Measurements from ENCODE around the gene SNX25.

DNA sequence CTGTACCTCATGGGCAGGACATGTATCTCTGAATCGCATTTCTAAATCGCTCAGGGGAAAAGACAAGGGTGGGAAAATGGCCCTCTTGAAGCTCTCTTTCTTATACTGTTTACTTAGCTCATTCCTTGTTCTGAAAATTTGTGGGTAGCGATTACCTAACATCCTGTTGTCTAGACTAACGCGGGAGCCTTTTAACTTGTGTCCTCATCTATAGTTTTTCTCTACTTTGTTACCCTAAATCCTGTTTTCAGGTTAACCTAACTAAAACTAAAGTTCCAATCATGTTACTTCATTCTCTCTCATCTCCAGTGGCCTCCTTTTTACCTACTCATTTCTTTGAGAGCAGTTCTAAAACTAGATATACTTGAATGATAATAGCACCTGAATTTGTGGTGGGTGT is 45.0 kb downstream of the SNX25 start:
- TF ChIP-seq, protein P1, sequence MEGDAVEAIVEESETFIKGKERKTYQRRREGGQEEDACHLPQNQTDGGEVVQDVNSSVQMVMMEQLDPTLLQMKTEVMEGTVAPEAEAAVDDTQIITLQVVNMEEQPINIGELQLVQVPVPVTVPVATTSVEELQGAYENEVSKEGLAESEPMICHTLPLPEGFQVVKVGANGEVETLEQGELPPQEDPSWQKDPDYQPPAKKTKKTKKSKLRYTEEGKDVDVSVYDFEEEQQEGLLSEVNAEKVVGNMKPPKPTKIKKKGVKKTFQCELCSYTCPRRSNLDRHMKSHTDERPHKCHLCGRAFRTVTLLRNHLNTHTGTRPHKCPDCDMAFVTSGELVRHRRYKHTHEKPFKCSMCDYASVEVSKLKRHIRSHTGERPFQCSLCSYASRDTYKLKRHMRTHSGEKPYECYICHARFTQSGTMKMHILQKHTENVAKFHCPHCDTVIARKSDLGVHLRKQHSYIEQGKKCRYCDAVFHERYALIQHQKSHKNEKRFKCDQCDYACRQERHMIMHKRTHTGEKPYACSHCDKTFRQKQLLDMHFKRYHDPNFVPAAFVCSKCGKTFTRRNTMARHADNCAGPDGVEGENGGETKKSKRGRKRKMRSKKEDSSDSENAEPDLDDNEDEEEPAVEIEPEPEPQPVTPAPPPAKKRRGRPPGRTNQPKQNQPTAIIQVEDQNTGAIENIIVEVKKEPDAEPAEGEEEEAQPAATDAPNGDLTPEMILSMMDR (IDR thresholded peaks at IDR 0.05): no peak
- no peak for TF ChIP-seq POLR2A (IDR thresholded peaks at IDR 0.05)
- TF ChIP-seq POLR2AphosphoS5 (IDR thresholded peaks at IDR 0.05; ENCODE audit: insufficient read depth in 1 of 2, low read depth in 1 of 2): no peak

Measured in vagina (tissue), 2 donors.